AG09319 (cell line): ENCODE results near the gene VAV1.

Experiments used
- DNase-seq: peaks from one replicate; pipeline ENCODE4 v3.0.0-alpha.2; 2010; ENCODE audit warnings: low read depth; ENCODE audit errors: extremely low read depth
- CTCF ChIP-seq: IDR thresholded peaks from 2 replicates; pipeline ENCODE4 v1.5.1; 2011; ENCODE audit warnings: low read depth, mild to moderate bottlenecking, inconsistent platforms, low read length, moderate library complexity

Gene VAV1

GRCh38 chr19:6853868-6854267 is 81.4 kb downstream of the VAV1 start:
- DNase-seq: no peak
- TF ChIP-seq CTCF: no peak

- no peak for TF ChIP-seq CTCF
These were observed 82.2 kb downstream of the VAV1 start for GRCh38 chr19:6854758-6855157.

GRCh38 chr19:6856749-6857372 is 84.4 kb downstream of the VAV1 start:
- DNase-seq: no peak
- TF ChIP-seq CTCF: no peak

More at GRCh38 chr19:6854758-6855157, 82.2 kb downstream of the VAV1 start:
- DNase-seq: no peak

GRCh38 chr19:6861683-6862286 is 89.3 kb downstream of the VAV1 start:
- DNase-seq: no peak

GRCh38 chr19:6862673-6863078 is 90.2 kb downstream of the VAV1 start:
- peak; percentile 93 for TF ChIP-seq CTCF
- peak; percentile 34 for DNase-seq

More at GRCh38 chr19:6861683-6862286, 89.3 kb downstream of the VAV1 start:
- no peak for TF ChIP-seq CTCF

GRCh38 chr19:6864325-6864940 is 91.9 kb downstream of the VAV1 start:
- TF ChIP-seq CTCF: no peak
- DNase-seq: no peak

- no peak for DNase-seq
These were observed 93.3 kb downstream of the VAV1 start for GRCh38 chr19:6865849-6866248.

More at GRCh38 chr19:6865849-6866248, 93.3 kb downstream of the VAV1 start:
- TF ChIP-seq CTCF: no peak
